Measurements from ENCODE around the gene ZDHHC7.
"Not testable (repeated sequence)": the region's sequence is repeated elsewhere in the genome, so short reads cannot be mapped to it uniquely, and the experiment has no call there.

Gene ZDHHC7

GRCh38 chr16:85042606-85043005 lies 31.3 kb upstream of the ZDHHC7 start:
- no peak for DNase-seq (ENCODE audit: low read depth in 2 of 2, low spot score in 1 of 2)

- no peak for DNase-seq (ENCODE audit: low read depth in 2 of 2, low spot score in 1 of 2)
Measured at GRCh38 chr16:85042167-85042526, 30.8 kb upstream of the ZDHHC7 start.

- DNase-seq (ENCODE audit: low read depth in 2 of 2, low spot score in 1 of 2), result no peak
Measured at GRCh38 chr16:85041219-85042166, 30.2 kb upstream of the ZDHHC7 start.

GRCh38 chr16:85040685-85041084 lies 29.4 kb upstream of the ZDHHC7 start:
- no peak for DNase-seq (ENCODE audit: low read depth in 2 of 2, low spot score in 1 of 2)

GRCh38 chr16:85037721-85038120 lies 26.4 kb upstream of the ZDHHC7 start:
- DNase-seq (ENCODE audit: low read depth in 2 of 2, low spot score in 1 of 2), result no peak

- no peak for DNase-seq (ENCODE audit: low read depth in 2 of 2, low spot score in 1 of 2)
Measured at GRCh38 chr16:85037050-85037410, 25.7 kb upstream of the ZDHHC7 start.

GRCh38 chr16:85036236-85037049 lies 25.1 kb upstream of the ZDHHC7 start:
- no peak for DNase-seq (ENCODE audit: low read depth in 2 of 2, low spot score in 1 of 2)

GRCh38 chr16:85034591-85035433 lies 23.5 kb upstream of the ZDHHC7 start:
- no peak for DNase-seq (ENCODE audit: low read depth in 2 of 2, low spot score in 1 of 2)

- DNase-seq (ENCODE audit: low read depth in 2 of 2, low spot score in 1 of 2), result no peak
Measured at GRCh38 chr16:85033171-85033570, 21.8 kb upstream of the ZDHHC7 start.

- DNase-seq (ENCODE audit: low read depth in 2 of 2, low spot score in 1 of 2), result not testable (repeated sequence)
Measured at GRCh38 chr16:85032187-85032586, 20.9 kb upstream of the ZDHHC7 start.

GRCh38 chr16:85031451-85031850 lies 20.1 kb upstream of the ZDHHC7 start:
- no peak for DNase-seq (ENCODE audit: low read depth in 2 of 2, low spot score in 1 of 2)

- no peak for DNase-seq (ENCODE audit: low read depth in 2 of 2, low spot score in 1 of 2)
Measured at GRCh38 chr16:85029981-85030401, 18.7 kb upstream of the ZDHHC7 start.

GRCh38 chr16:85029408-85029784 lies 18.1 kb upstream of the ZDHHC7 start:
- peak; percentile 32 to 43 for DNase-seq (ENCODE audit: low read depth in 2 of 2, low spot score in 1 of 2)

- peak; percentile 44 to 53 for DNase-seq (ENCODE audit: low read depth in 2 of 2, low spot score in 1 of 2)
Measured at GRCh38 chr16:85028685-85029407, 17.5 kb upstream of the ZDHHC7 start.

- no peak for DNase-seq (ENCODE audit: low read depth in 2 of 2, low spot score in 1 of 2)
Measured at GRCh38 chr16:85027958-85028684, 16.8 kb upstream of the ZDHHC7 start.

GRCh38 chr16:85027349-85027957 lies 16.1 kb upstream of the ZDHHC7 start, which contains the start of gene KIAA0513:
Gene KIAA0513 (plus strand): TSS chr16:85027795. CDS start chr16:85067072, 39,277 bp downstream.
- DNase-seq (ENCODE audit: low read depth in 2 of 2, low spot score in 1 of 2), result peak; percentile 89 to 90

- no peak for DNase-seq (ENCODE audit: low read depth in 2 of 2, low spot score in 1 of 2)
Measured at GRCh38 chr16:85026703-85027102, 15.4 kb upstream of the ZDHHC7 start.

- DNase-seq (ENCODE audit: low read depth in 2 of 2, low spot score in 1 of 2), result no peak
Measured at GRCh38 chr16:85025781-85026653, 14.7 kb upstream of the ZDHHC7 start.
